NB4 (cell line): ENCODE measurements around the gene ACSM6.

Source experiments
- DNase-seq: peaks from one replicate; pipeline ENCODE4 v3.0.0; 2010; ENCODE audit warnings: low read depth
- H3K4me3 ChIP-seq: one replicate; pipeline ENCODE4 v1.5.1; 2011; ENCODE audit warnings: mild to moderate bottlenecking, low read depth, low read length, moderate library complexity
- MAX ChIP-seq: IDR thresholded peaks from 2 replicates; pipeline ENCODE4 v1.6.1; 2011; ENCODE audit warnings: low read depth, low read length
- MYC ChIP-seq: IDR thresholded peaks from 2 replicates; pipeline ENCODE4 v1.6.1; 2011; ENCODE audit warnings: low read depth, low read length
- POLR2A ChIP-seq: IDR thresholded peaks from 2 replicates; pipeline ENCODE4 v1.6.1; 2011; ENCODE audit warnings: mild to moderate bottlenecking; ENCODE audit not compliant: insufficient read length; ENCODE audit errors: extremely low read depth
- TF ChIP-seq, protein P1 (sequence below): IDR thresholded peaks from one replicate; pipeline ENCODE4 v1.5.1; 2012; ENCODE audit warnings: low read depth, low read length

The ACSM6 gene

DNA sequence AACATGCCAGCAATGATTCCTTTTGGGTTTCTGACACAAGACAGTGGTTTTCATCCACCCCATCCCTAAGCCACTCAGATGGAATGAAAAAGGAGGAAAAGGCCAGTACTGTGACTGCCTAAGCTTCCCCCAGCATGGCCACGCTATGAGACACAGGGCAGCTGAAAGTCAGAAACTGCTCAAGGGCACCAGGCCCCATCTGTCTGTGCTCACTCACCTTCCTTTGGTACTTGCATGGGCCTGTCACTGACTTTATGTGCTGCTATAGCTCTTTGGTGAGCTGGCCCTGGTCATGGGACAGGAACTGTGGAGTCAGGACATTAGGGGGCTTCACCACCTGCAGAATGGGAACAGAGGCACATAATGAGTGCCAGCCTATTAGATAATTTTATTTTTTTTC, 21.2 kb upstream of the ACSM6 start:
- TF ChIP-seq MAX (no peak), POLR2A (no peak), MYC (no peak)
- TF ChIP-seq, protein P1, sequence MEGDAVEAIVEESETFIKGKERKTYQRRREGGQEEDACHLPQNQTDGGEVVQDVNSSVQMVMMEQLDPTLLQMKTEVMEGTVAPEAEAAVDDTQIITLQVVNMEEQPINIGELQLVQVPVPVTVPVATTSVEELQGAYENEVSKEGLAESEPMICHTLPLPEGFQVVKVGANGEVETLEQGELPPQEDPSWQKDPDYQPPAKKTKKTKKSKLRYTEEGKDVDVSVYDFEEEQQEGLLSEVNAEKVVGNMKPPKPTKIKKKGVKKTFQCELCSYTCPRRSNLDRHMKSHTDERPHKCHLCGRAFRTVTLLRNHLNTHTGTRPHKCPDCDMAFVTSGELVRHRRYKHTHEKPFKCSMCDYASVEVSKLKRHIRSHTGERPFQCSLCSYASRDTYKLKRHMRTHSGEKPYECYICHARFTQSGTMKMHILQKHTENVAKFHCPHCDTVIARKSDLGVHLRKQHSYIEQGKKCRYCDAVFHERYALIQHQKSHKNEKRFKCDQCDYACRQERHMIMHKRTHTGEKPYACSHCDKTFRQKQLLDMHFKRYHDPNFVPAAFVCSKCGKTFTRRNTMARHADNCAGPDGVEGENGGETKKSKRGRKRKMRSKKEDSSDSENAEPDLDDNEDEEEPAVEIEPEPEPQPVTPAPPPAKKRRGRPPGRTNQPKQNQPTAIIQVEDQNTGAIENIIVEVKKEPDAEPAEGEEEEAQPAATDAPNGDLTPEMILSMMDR, result no peak
- H3K4me3 ChIP-seq, result no peak overlapping the region
- no peak for DNase-seq

- TF ChIP-seq MYC (no peak), MAX (no peak), POLR2A (no peak)
- TF ChIP-seq, protein P1, result no peak
- no peak for DNase-seq
- no peak overlapping the region for H3K4me3 ChIP-seq
Measured at GRCh38 chr10:95176101-95176500, 17.9 kb upstream of the ACSM6 start.

GRCh38 chr10:95177429-95177828, 16.6 kb upstream of the ACSM6 start:
- TF ChIP-seq, protein P1, result no peak
- TF ChIP-seq POLR2A, result no peak
- no peak for TF ChIP-seq MAX
- no peak for TF ChIP-seq MYC
- DNase-seq, result no peak
- no peak overlapping the region for H3K4me3 ChIP-seq

DNA sequence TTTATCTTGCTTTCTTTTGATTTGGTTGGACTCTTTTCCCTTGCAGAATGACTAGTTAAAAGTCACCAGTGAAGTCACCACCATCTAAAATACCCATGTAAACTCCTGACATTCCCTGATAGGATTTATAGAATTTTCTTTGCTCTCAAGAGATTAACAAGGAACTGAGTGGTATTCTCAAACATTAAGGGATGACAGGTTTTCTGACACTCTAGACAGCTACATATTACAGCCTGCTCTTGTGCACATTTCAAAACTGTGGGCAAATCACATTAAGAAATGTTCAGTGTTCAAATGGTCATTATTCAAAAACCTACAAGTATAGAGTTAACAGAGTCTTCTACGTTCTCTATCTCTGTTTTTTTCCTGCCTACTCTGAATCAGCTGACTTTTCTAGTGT, 15.8 kb upstream of the ACSM6 start:
- no peak for TF ChIP-seq POLR2A
- no peak for TF ChIP-seq MAX
- TF ChIP-seq MYC, result no peak
- TF ChIP-seq, protein P1, result no peak
- H3K4me3 ChIP-seq, result no peak overlapping the region
- no peak for DNase-seq

- no peak overlapping the region for H3K4me3 ChIP-seq
- TF ChIP-seq, protein P1, result no peak
- no peak for TF ChIP-seq MAX
- no peak for TF ChIP-seq MYC
- TF ChIP-seq POLR2A, result no peak
- DNase-seq, result no peak
Measured at GRCh38 chr10:95178797-95179196, 15.2 kb upstream of the ACSM6 start.

GRCh38 chr10:95181726-95182125, 12.3 kb upstream of the ACSM6 start:
- H3K4me3 ChIP-seq, result no peak overlapping the region
- DNase-seq, result no peak
- TF ChIP-seq, protein P1, result no peak
- TF ChIP-seq POLR2A, result no peak
